ENCODE results near the gene SLAIN1.

- TF ChIP-seq TAF1 (IDR thresholded peaks at IDR 0.05; ENCODE audit: borderline replicate concordance, insufficient read depth, low read length) (no peak), POLR2AphosphoS5 (IDR thresholded peaks at IDR 0.05; ENCODE audit: low read depth, low read length) (no peak), SIN3A (IDR thresholded peaks at IDR 0.05; ENCODE audit: borderline replicate concordance, insufficient read depth, low read length) (no peak), FOXP2 (optimal IDR thresholded peaks at IDR 0.05; ENCODE audit: borderline replicate concordance, extremely low read depth, extremely low read length, insufficient read depth) (no peak)
- TF ChIP-seq, protein P1, sequence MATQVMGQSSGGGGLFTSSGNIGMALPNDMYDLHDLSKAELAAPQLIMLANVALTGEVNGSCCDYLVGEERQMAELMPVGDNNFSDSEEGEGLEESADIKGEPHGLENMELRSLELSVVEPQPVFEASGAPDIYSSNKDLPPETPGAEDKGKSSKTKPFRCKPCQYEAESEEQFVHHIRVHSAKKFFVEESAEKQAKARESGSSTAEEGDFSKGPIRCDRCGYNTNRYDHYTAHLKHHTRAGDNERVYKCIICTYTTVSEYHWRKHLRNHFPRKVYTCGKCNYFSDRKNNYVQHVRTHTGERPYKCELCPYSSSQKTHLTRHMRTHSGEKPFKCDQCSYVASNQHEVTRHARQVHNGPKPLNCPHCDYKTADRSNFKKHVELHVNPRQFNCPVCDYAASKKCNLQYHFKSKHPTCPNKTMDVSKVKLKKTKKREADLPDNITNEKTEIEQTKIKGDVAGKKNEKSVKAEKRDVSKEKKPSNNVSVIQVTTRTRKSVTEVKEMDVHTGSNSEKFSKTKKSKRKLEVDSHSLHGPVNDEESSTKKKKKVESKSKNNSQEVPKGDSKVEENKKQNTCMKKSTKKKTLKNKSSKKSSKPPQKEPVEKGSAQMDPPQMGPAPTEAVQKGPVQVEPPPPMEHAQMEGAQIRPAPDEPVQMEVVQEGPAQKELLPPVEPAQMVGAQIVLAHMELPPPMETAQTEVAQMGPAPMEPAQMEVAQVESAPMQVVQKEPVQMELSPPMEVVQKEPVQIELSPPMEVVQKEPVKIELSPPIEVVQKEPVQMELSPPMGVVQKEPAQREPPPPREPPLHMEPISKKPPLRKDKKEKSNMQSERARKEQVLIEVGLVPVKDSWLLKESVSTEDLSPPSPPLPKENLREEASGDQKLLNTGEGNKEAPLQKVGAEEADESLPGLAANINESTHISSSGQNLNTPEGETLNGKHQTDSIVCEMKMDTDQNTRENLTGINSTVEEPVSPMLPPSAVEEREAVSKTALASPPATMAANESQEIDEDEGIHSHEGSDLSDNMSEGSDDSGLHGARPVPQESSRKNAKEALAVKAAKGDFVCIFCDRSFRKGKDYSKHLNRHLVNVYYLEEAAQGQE (IDR thresholded peaks at IDR 0.05; ENCODE audit: insufficient read depth in 1 of 2, low read depth in 2 of 2, low read length in 2 of 2), result no peak
Observed at GRCh38 chr13:77730572-77730971, 33.1 kb downstream of the SLAIN1 start.

Data from PFSK-1 (cell line).